NCI-H128 (cell line): ENCODE results near the gene BRMS1.

Source experiments
- DNase-seq: peaks from one replicate; lab custom pipeline; 2025; ENCODE audit not compliant: unreplicated experiment; lab: John Stamatoyannopoulos, UW

The BRMS1 gene

DNA sequence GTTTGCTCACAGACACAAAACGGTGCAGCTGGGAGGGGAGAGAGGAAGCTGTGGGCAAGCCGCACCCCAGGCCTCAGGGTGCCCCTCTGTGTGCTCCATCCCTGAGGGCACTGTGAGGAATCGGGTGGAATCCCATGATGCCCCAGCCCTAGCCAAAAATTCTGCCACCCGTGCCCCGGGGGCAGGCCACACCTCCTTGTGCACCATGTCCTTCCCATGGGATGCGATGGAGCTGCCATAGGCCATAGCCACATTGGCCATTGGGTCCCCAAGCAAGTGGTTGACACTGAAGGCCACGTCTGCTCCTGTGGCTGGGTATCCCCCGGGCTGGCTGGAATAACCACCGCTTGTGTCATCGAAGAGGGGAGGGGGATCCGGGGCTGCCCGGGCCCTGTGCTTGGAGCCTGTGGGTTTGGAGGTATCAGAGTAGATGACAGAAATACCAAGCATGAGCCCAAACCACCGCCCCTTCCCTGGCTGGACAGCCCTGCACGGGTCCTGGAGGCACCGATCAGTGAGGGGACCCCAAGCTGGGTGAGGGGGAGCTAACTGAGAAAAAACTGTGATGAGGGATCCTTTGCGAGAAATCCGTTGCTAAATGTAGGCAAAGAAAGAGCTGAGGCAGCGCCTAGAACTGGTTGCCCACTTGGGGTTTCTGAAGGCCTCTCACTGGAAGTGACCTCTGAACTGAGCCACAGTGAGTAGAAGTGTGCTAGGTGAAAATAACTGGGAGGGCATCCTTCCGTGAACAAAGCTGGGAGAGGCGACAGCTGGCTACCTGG is 56.8 kb downstream of the BRMS1 start:
- DNase-seq, result no peak
